Erythroblast (primary cell): ENCODE results near the gene CHRNA4.
"Not testable (repeated sequence)": the region's sequence is repeated elsewhere in the genome, so short reads cannot be mapped to it uniquely, and the experiment has no call there.

Source experiments
- DNase-seq, 2 experiments: peaks; one replicate each; lab custom pipeline; 2025; lab: John Stamatoyannopoulos, UW
- GATA1 ChIP-seq: IDR thresholded peaks from 2 replicates; pipeline ENCODE4 v1.6.1; 2011; ENCODE audit warnings: low read depth, mild to moderate bottlenecking, control low read depth, low read length, moderate library complexity
- POLR2A ChIP-seq: IDR thresholded peaks from 2 replicates; pipeline ENCODE4 v1.6.1; 2011; ENCODE audit warnings: mild to moderate bottlenecking, low read length

The CHRNA4 gene

GRCh38 chr20:63392465-63393365 lies 31.6 kb upstream of the CHRNA4 start:
- DNase-seq = no peak
- TF ChIP-seq GATA1 (no peak), POLR2A (no peak)

GRCh38 chr20:63387917-63388316 lies 26.8 kb upstream of the CHRNA4 start:
- DNase-seq = no peak
- TF ChIP-seq GATA1 (no peak), POLR2A (no peak)

GRCh38 chr20:63387393-63387792 lies 26.2 kb upstream of the CHRNA4 start:
- TF ChIP-seq POLR2A (no peak), GATA1 (no peak)
- no peak for DNase-seq

- TF ChIP-seq GATA1 (no peak), POLR2A (no peak)
- DNase-seq = no peak
Observed at GRCh38 chr20:63386491-63386890, 25.3 kb upstream of the CHRNA4 start.

GRCh38 chr20:63385819-63386218 lies 24.7 kb upstream of the CHRNA4 start:
- no peak for DNase-seq
- no peak for TF ChIP-seq GATA1
- no peak for TF ChIP-seq POLR2A

- TF ChIP-seq GATA1 (no peak), POLR2A (no peak)
- DNase-seq = no peak
Observed at GRCh38 chr20:63384336-63384735, 23.2 kb upstream of the CHRNA4 start.

- no peak for DNase-seq
- TF ChIP-seq POLR2A (no peak), GATA1 (no peak)
Observed at GRCh38 chr20:63383556-63383955, 22.4 kb upstream of the CHRNA4 start.

- TF ChIP-seq POLR2A = no peak
- no peak for DNase-seq
Observed at GRCh38 chr20:63382551-63383300, 21.6 kb upstream of the CHRNA4 start.

- TF ChIP-seq POLR2A = no peak
- no peak for TF ChIP-seq GATA1
- DNase-seq = peak in 1 of 2 experiments; percentile 28
Observed at GRCh38 chr20:63381781-63382431, 20.8 kb upstream of the CHRNA4 start.

- no peak for TF ChIP-seq GATA1
- TF ChIP-seq POLR2A = no peak
- no peak for DNase-seq
Observed at GRCh38 chr20:63380346-63380870, 19.3 kb upstream of the CHRNA4 start.

- not testable (repeated sequence) for DNase-seq
Observed at GRCh38 chr20:63379872-63380271, 18.7 kb upstream of the CHRNA4 start.

GRCh38 chr20:63379296-63379695 lies 18.1 kb upstream of the CHRNA4 start:
- TF ChIP-seq GATA1 (no peak), POLR2A (no peak)

GRCh38 chr20:63378626-63379025 lies 17.5 kb upstream of the CHRNA4 start:
- DNase-seq = no peak
- TF ChIP-seq GATA1 (no peak), POLR2A (no peak)

More at GRCh38 chr20:63379296-63379695, 18.1 kb upstream of the CHRNA4 start:
- no peak for DNase-seq

GRCh38 chr20:63377951-63378381 lies 16.8 kb upstream of the CHRNA4 start:
- DNase-seq = no peak
- no peak for TF ChIP-seq POLR2A
- TF ChIP-seq GATA1 = no peak
